Middle frontal gyrus (tissue), 1 donor: ENCODE results near the gene LACTBL1.
"Not testable (repeated sequence)": the region's sequence is repeated elsewhere in the genome, so short reads cannot be mapped to it uniquely, and the experiment has no call there.

Source experiments
- DNase-seq: peaks from one replicate; pipeline ENCODE4 v3.0.0-alpha.2; 2015; ENCODE audit warnings: low spot score; ENCODE audit errors: extremely low spot score

Gene LACTBL1

DNA sequence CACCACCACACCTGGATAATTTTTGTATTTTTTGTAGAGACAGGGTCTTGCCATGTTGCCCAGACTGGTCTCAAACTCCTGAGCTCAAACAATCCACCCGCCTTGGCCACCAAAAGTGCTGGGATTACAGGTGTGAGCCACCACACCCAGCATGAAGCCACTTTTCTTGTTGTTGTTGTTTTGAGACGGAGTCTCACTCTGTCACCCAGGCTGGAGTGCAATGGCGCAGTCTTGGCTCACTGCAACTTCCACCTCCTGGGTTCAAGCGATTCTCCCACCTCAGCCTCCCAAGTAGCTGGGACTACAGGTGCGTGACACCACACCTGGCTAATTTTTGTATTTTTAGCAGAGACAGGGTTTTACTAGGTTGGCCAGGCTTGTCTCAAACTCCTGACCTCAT lies 27.5 kb downstream of the LACTBL1 start:
- not testable (repeated sequence) for DNase-seq

DNA sequence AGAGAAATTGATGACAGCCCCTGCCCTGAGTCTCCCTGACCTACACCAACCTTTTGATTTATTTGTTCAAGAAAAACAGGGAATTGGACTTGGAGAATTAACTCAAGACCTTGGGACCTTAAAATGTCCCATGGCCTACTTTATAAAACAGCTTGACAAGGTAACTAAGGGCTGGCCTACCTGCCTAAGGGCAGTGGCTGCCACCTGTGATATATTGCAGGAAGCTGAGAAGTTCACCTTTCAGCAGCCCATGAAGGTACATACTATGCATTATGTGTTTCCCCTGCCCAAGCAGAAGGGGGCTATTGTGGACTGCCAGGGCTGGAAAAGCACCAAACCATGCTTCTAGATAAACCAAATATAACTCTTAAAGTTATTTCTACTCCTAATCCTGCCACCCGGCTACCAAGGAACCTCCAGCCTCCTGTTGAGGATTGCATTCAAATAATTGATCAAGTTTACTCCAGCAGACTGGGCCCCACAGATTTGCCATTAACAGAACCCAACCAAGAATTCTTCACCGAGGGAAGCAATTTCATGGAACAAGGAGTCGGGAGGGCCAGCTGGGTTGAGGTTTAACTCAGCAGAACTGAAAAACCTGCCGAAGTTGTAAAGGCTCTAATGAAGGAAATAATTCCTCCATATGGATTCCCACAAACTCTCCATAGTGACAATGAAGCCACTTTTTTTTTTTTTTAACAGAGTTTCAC lies 28.2 kb downstream of the LACTBL1 start:
- no peak for DNase-seq

DNA sequence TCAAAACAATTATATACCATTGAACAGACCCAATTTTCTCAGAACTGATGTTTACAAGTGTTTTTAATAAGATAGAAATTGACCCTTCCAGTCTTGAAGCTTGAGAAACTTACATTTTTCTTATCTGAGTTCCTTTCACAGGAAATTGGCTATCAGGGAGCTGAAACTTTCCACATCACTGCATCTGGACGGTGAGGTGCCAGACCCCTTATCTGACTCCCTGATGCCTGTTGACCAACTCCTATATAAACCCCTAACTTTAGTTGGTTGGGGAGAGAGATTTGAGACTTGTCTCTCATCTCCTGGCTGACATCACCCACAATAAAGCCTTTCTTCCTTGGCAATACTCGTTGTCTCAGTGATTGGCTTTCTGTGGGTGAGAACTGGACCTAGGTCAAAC lies 31.4 kb downstream of the LACTBL1 start:
- no peak for DNase-seq

DNA sequence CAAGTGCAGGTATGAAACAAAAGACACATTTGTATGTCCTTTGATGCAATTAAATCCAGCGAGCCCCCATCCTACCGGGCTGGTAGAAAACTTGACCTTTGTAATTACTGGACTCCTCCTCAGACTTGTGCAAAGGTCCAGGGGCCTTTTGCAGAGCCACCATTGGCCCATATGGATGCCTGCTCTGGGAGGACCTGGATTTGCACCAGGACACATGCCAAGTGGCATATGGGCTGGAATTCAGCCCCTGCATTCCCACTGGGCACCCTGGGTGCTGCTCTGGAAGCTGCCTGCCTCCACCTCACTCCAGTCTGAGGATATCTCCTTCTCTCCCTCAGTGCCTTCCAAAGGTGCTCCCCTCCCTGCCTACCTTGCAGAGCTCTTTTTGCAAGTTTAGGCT lies 36.0 kb downstream of the LACTBL1 start:
- DNase-seq: no peak

- DNase-seq: no peak
Observed at GRCh38 chr1:22935433-22935832, 37.2 kb downstream of the LACTBL1 start.

DNA sequence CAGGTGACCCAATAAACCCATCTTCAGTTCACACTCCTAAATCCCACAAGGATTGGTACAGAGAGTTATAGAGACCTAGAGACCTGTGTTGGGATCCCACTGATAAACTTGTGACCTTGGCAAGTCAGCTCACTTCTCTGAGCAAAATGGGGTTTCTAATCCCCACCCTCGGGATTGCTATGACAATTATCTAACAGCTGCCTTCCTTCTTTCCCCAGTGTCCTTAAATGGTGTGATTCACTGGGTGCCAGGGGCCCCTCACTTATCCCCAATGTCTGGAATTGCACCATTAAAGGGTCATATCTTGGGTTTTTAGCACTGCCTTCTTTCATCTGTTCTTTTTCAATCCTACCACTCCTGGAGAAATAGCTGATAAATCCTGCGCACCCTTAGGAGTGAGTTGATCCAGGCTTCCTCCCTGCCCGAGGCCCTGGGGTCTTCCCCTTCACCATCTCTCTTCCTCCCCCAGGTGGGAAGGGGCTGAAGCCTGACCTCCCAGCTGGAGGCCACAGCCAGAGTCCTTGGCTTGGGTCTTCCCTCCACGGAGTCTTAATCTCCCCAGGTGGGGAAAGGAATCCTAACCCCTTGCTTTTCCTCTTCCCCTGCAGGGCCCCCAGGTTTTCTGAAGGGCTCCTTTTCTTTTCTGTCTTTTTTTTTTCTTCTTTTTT lies 39.7 kb downstream of the LACTBL1 start:
- no peak for DNase-seq

GRCh38 chr1:22930240-22930912 lies 42.3 kb downstream of the LACTBL1 start:
- DNase-seq: no peak

- no peak for DNase-seq
Observed at GRCh38 chr1:22925111-22925510, 47.6 kb downstream of the LACTBL1 start.

DNA sequence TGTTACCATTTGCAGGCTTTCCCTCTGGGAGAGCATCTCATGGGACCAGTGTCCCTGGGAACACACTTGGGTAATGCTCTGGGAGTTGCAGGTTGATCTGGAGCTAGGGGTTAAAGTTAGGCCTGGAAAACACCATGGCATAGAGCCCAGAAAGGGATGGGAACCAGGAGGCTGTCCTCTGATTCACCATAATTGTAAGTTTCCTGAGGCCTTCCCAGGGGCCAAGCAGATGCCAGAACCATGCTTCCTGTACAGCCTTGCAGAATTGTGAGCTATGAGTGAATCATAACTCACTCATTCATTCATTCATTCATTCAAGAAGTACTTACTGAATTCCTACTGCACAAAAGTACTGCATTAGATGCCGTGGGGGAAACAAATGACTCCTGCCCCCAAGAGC lies 50.0 kb downstream of the LACTBL1 start:
- no peak for DNase-seq

GRCh38 chr1:22921452-22922126 lies 51.1 kb downstream of the LACTBL1 start:
- DNase-seq: no peak

GRCh38 chr1:22920734-22921451 lies 51.8 kb downstream of the LACTBL1 start:
- DNase-seq: no peak

- no peak for DNase-seq
Observed at GRCh38 chr1:22920026-22920733, 52.5 kb downstream of the LACTBL1 start.

DNA sequence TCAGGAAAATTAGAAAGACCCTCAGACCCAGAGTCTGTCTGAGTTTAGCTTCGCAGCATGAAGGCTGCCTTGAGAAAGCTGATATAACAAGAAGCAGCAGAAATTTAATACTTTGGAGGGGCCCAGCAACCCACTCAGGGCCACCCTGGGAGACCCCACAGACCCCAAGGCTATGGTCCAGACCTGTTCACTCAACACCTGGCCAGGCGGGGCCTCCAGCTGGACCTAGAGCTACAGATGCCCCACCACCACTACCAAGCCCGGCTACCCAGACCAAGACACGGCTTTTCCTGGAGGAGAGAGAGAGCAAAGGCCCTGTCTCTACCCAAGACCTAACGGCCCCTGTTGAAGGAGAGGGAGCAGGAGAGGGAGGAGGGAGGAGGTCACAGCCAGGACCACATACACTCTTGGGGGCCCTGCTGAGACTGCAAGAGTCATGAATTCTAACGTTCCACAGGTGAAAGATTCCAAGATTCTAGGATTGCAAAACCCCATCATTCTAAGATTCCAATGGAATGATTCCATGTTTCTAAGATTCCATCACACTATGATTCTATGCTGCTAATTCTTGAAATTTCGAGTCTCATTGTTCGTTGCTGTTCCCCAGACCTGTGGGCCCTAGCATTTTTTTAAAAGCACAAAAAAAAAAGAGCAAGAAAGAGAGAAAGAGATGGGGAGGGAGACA lies 53.2 kb downstream of the LACTBL1 start:
- no peak for DNase-seq

GRCh38 chr1:22918644-22919043 lies 54.0 kb downstream of the LACTBL1 start:
- DNase-seq: no peak

- no peak for DNase-seq
Observed at GRCh38 chr1:22917989-22918388, 54.7 kb downstream of the LACTBL1 start.

DNA sequence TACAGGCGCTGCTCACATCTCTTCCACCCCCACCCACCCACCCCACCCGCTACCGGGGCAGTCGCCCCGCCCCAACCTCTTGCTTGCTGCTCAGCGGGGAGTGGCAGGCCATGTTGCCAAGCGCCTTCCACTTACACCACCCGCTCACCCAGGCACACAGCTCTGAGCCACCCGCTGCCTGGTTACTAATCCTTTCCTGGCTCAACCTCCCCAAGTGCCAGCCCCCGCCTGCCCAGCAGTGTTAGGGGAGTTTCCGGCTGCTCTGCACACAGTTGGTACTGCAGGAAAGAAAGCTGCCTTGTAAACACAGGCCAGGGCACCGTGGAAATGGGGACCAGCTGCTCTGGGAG lies 56.2 kb downstream of the LACTBL1 start:
- peak; percentile 30 for DNase-seq

GRCh38 chr1:22915816-22916470 lies 56.7 kb downstream of the LACTBL1 start:
- no peak for DNase-seq

- DNase-seq: no peak
Observed at GRCh38 chr1:22915231-22915630, 57.4 kb downstream of the LACTBL1 start.

GRCh38 chr1:22914633-22915217 lies 57.9 kb downstream of the LACTBL1 start:
- no peak for DNase-seq
